ENCODE data around the gene MROH9. TPM values are rescaled to one million over a fixed set of nuclear protein-coding genes. Genes with fewer than 3 reads are reported as not detected.

The MROH9 gene
- total and polyA plus RNA-seq, 9 of the 15 experiments (the other 6 are each of a cell fraction or from before 2014, with no cell fraction given) = not detected

DNA sequence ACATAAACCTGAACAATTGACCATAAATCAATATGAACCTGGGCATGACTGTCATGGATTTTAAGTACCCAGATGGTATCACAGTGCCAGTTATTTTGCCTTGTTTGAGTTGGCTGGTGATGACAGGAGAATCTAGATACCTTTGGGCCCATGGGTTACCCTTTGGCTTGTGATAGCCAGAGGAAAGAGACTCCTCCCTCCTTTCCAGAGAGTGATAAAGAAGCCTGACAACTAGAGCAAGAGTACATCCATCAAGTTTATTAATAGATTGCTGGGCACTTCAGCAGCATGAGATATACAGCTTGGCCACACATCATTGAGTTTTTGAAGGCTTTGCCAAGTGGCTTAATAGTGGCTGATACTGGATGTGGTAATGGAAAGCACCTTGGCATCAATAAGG is 148.8 kb downstream of the MROH9 start:
- no TSS peak for BruUV-seq (replicated peaks)
- H3K27ac ChIP-seq (ENCODE audit: extremely low read depth, low read depth, low read length) = no peak overlapping the region
- H3K27me3 ChIP-seq (ENCODE audit: control insufficient read depth in 2 of 2, insufficient read depth in 2 of 2, low read length in 2 of 2) = no peaks in the 10 kb centered on the region
- POLR2A ChIA-PET = no interaction called here
- H4K20me1 ChIP-seq (replicated peaks; ENCODE audit: control insufficient read depth, insufficient read depth, low read length) = no peaks in the 10 kb centered on the region
- H3K4me1 ChIP-seq (replicated peaks in 1 of 2; ENCODE audit: control insufficient read depth in 2 of 2, insufficient read depth in 2 of 2, low read length in 2 of 2) = no peaks in the 10 kb centered on the region
- no peak overlapping the region for H2AFZ ChIP-seq (ENCODE audit: low read depth, low read length)
- ATAC-seq = no peak
- TF ChIP-seq TFE3 (CRISPR knock-in tag; IDR thresholded peaks at IDR 0.05) (no peak), E2F3 (CRISPR knock-in tag; IDR thresholded peaks at IDR 0.05) (no peak), BACH1 (tag; IDR thresholded peaks at IDR 0.05) (no peak)
- no peaks in the 10 kb centered on the region for H3K9me3 ChIP-seq (replicated peaks; ENCODE audit: control insufficient read depth, insufficient read depth, low read depth, low read length)
- H3K4me2 ChIP-seq (ENCODE audit: insufficient read depth, low read length) = no peak overlapping the region
- FAIRE-seq = no peak
- intact Hi-C loops (cut with micrococcal nuclease) (no loop called here), in situ Hi-C loops (cut with MboI) (no loop called here)
- H3K79me2 ChIP-seq (ENCODE audit: control insufficient read depth, insufficient read depth, low read length) = no peaks in the 10 kb centered on the region
- no peaks in the 10 kb centered on the region for H3K36me3 ChIP-seq (ENCODE audit: control insufficient read depth, insufficient read depth, low read length)
- no peaks in the 10 kb centered on the region for H3K9me1 ChIP-seq (ENCODE audit: control insufficient read depth, insufficient read depth, low read length)
- H3K4me3 ChIP-seq = no peak overlapping the region
- DNase-seq (ENCODE audit: extremely low read depth in 1 of 4, low spot score in 3 of 4) = no peak
- CTCF ChIA-PET (ENCODE audit: low intra/inter-chr PET ratio) = no interaction called here
- no peak overlapping the region for H3K9ac ChIP-seq (ENCODE audit: insufficient read depth in 1 of 2, low read depth in 2 of 2, low read length in 2 of 2)

DNA sequence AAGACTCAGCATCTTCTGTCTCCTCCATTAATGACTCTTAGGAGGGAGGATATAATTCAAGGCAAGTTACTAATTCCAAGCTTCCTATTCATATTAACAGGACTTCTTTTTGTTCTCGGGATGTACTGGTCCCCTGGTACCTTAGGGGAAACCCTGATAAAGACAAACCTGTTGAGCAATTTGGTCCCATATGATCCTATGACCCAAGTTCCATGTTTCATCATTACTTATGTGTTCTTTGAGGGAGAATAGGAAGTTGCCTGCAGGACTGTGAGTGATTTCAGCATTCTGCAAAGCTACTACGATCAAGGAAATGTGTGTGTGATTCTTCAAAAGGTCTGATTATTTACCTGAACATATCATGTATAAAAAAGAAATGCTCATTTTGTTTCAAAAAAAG is 149.5 kb downstream of the MROH9 start:
- no peaks in the 10 kb centered on the region for H4K20me1 ChIP-seq (replicated peaks; ENCODE audit: control insufficient read depth, insufficient read depth, low read length)
- no peaks in the 10 kb centered on the region for H3K9me1 ChIP-seq (ENCODE audit: control insufficient read depth, insufficient read depth, low read length)
- no peaks in the 10 kb centered on the region for H3K27me3 ChIP-seq (ENCODE audit: control insufficient read depth in 2 of 2, insufficient read depth in 2 of 2, low read length in 2 of 2)
- no peaks in the 10 kb centered on the region for H3K9me3 ChIP-seq (replicated peaks; ENCODE audit: control insufficient read depth, insufficient read depth, low read depth, low read length)
- no peaks in the 10 kb centered on the region for H3K36me3 ChIP-seq (ENCODE audit: control insufficient read depth, insufficient read depth, low read length)
- H3K4me3 ChIP-seq = no peak overlapping the region
- no peak overlapping the region for H3K27ac ChIP-seq (ENCODE audit: extremely low read depth, low read depth, low read length)
- no peak overlapping the region for H3K4me2 ChIP-seq (ENCODE audit: insufficient read depth, low read length)
- no peak for DNase-seq (ENCODE audit: extremely low read depth in 1 of 4, low spot score in 3 of 4)
- 0% methylated on average over 2 of the region's 2 CpGs for WGBS (ENCODE audit: insufficient coverage, low coverage, missing lambda C conversion rate)
- FAIRE-seq = no peak
- no peak overlapping the region for H3K9ac ChIP-seq (ENCODE audit: insufficient read depth in 1 of 2, low read depth in 2 of 2, low read length in 2 of 2)
- intact Hi-C loops (cut with micrococcal nuclease) = no loop called here
- H2AFZ ChIP-seq (ENCODE audit: low read depth, low read length) = no peak overlapping the region
- ATAC-seq = no peak
- CTCF ChIA-PET (ENCODE audit: low intra/inter-chr PET ratio) = no interaction called here
- POLR2A ChIA-PET = interaction anchor here (0.6 kb wide), 1 partner anchor 294 kb away, joined by 3 read pairs; no protein-coding TSS in a partner anchor
- no TSS peak for BruUV-seq (replicated peaks)
- H3K4me1 ChIP-seq (replicated peaks in 1 of 2; ENCODE audit: control insufficient read depth in 2 of 2, insufficient read depth in 2 of 2, low read length in 2 of 2) = no peaks in the 10 kb centered on the region
- H3K79me2 ChIP-seq (ENCODE audit: control insufficient read depth, insufficient read depth, low read length) = no peaks in the 10 kb centered on the region
- in situ Hi-C loops (cut with MboI) = no loop called here
- TF ChIP-seq CBX1 (IDR thresholded peaks at IDR 0.05; ENCODE audit: low read depth) = no peak
- no peak for TF ChIP-seq BMI1 (IDR thresholded peaks at IDR 0.05; ENCODE audit: low read length)
- no peak for TF ChIP-seq ARID2 (IDR thresholded peaks at IDR 0.05)
- TF ChIP-seq TRIM25 (IDR thresholded peaks at IDR 0.05; ENCODE audit: borderline replicate concordance) = no peak
- TF ChIP-seq CLOCK (CRISPR knock-in tag; IDR thresholded peaks at IDR 0.05; ENCODE audit: borderline replicate concordance) = no peak
- TF ChIP-seq ZNF766 (CRISPR knock-in tag; conservative IDR thresholded peaks at IDR 0.05) = no peak
- no peak for TF ChIP-seq ZNF551 (CRISPR knock-in tag; IDR thresholded peaks at IDR 0.05)
- no peak for TF ChIP-seq SIRT6 (IDR thresholded peaks at IDR 0.05; ENCODE audit: low read depth, low read length)
- no peak for TF ChIP-seq ZNF41 (CRISPR knock-in tag; conservative IDR thresholded peaks at IDR 0.05)

All from K562 (cell line).